Vagina (tissue), 2 donors: ENCODE measurements around the gene SYNCRIP.

ENCODE experiments used
- POLR2A ChIP-seq, 2 donors: fragments of 450-650 bp; IDR thresholded peaks; one replicate each; pipeline ENCODE4 v1.6.1; 2017; ENCODE audit warnings: antibody characterized with exemption in 2 of 2, mild to moderate bottlenecking in 2 of 2, moderate library complexity in 2 of 2
- POLR2AphosphoS5 ChIP-seq, 2 donors: sonication (generic); formaldehyde crosslinking; IDR thresholded peaks; one replicate each; pipeline ENCODE4 v1.9.0; 2017; ENCODE audit warnings: antibody characterized with exemption in 2 of 2, mild to moderate bottlenecking in 2 of 2, low read depth in 1 of 2; ENCODE audit not compliant: insufficient read depth in 1 of 2
- TF ChIP-seq, protein P1 (sequence below), 3 experiments: fragments of 450-650 bp in 2 of 3; fragments of 200-600 bp in 1 of 3; sonication (generic) in 1 of 3; IDR thresholded peaks; one replicate each; pipeline ENCODE4 v1.5.1; 2017 to 2019; ENCODE audit warnings: antibody characterized with exemption in 3 of 3, mild to moderate bottlenecking in 2 of 3, moderate library complexity in 2 of 3

DNA sequence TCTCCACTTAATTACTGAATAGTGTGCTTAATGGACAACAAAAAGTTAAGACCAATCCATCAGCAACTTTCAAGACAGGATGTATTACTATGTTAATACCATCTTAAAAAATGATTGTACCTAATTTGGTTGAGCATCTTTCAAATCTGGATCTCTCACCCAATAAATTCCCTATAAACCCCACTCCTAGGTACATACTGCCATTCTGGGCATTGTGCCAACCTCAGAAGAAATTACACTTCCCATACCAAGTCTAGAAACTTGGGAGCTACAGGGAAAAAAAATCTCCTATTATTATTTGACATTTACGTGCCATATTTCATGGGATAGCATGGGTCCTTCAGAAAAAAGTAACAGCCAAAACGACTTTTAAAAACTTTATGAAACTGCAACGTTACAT lies 5.1 kb downstream of the SYNCRIP start:
- TF ChIP-seq, protein P1, sequence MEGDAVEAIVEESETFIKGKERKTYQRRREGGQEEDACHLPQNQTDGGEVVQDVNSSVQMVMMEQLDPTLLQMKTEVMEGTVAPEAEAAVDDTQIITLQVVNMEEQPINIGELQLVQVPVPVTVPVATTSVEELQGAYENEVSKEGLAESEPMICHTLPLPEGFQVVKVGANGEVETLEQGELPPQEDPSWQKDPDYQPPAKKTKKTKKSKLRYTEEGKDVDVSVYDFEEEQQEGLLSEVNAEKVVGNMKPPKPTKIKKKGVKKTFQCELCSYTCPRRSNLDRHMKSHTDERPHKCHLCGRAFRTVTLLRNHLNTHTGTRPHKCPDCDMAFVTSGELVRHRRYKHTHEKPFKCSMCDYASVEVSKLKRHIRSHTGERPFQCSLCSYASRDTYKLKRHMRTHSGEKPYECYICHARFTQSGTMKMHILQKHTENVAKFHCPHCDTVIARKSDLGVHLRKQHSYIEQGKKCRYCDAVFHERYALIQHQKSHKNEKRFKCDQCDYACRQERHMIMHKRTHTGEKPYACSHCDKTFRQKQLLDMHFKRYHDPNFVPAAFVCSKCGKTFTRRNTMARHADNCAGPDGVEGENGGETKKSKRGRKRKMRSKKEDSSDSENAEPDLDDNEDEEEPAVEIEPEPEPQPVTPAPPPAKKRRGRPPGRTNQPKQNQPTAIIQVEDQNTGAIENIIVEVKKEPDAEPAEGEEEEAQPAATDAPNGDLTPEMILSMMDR (IDR thresholded peaks at IDR 0.05): no peak
- TF ChIP-seq POLR2AphosphoS5 (IDR thresholded peaks at IDR 0.05; ENCODE audit: insufficient read depth in 1 of 2, low read depth in 1 of 2) (no peak), POLR2A (IDR thresholded peaks at IDR 0.05) (no peak)
